HEK293 (cell line): ENCODE results near the gene OR8B8.
"Not testable (repeated sequence)": the region's sequence is repeated elsewhere in the genome, so short reads cannot be mapped to it uniquely, and the experiment has no call there.

Experiments used
- CTCF ChIA-PET: fragments of 350-600 bp; formaldehyde crosslinking; extraction: SDS; loops from one replicate; lab custom pipeline; 2021; ENCODE audit warnings: antibody characterized with exemption; lab: Yijun Ruan, JAX
- POLR2A ChIA-PET: fragments of 300-600 bp; formaldehyde crosslinking; extraction: SDS; loops from one replicate; lab custom pipeline; 2020; ENCODE audit warnings: antibody characterized with exemption, inconsistent platforms; lab: Yijun Ruan, JAX
- H3K27ac ChIP-seq: fragments of 200-500 bp; sonication (Bioruptor generic); 2 replicates; pipeline ENCODE4 v1.5.1; 2014; ENCODE audit warnings: low read depth, low read length, control low read depth, inconsistent platforms; ENCODE audit errors: extremely low read depth
- H3K36me3 ChIP-seq, 2 experiments: fragments of 200-500 bp in 1 of 2; sonication (Bioruptor generic) in 1 of 2; 1 replicate in 1 of 2; 2 replicates in 1 of 2; pipeline ENCODE4 v1.5.1; 2014 to 2017; ENCODE audit warnings: inconsistent platforms in 2 of 2, low read length in 2 of 2; ENCODE audit not compliant: control insufficient read depth in 2 of 2, insufficient read depth in 1 of 2
- H3K4me1 ChIP-seq: fragments of 200-500 bp; sonication (Bioruptor generic); 2 replicates; pipeline ENCODE4 v1.5.1; 2014; ENCODE audit warnings: mild to moderate bottlenecking, low read length, inconsistent platforms; ENCODE audit not compliant: control insufficient read depth, insufficient read depth
- H3K4me3 ChIP-seq: 2 replicates; pipeline ENCODE4 v1.5.1; 2011; ENCODE audit warnings: low read depth, mild to moderate bottlenecking, control low read depth, low read length, moderate library complexity
- H3K9me3 ChIP-seq: fragments of 200-500 bp; sonication (Bioruptor generic); 2 replicates; pipeline ENCODE4 v1.5.1; 2014; ENCODE audit warnings: low read depth, low read length, inconsistent platforms; ENCODE audit not compliant: control insufficient read depth, insufficient read depth
- EGR2 ChIP-seq: fragments of 450-650 bp; formaldehyde crosslinking; IDR thresholded peaks from 2 replicates; pipeline ENCODE4 v1.5.1; 2016; ENCODE audit warnings: low read depth, missing biosample characterization, missing genetic modification characterization
- FEZF1 ChIP-seq: fragments of 450-650 bp; formaldehyde crosslinking; IDR thresholded peaks from 2 replicates; pipeline ENCODE4 v1.5.1; 2016; ENCODE audit warnings: missing biosample characterization, missing genetic modification characterization
- INSM2 ChIP-seq: fragments of 450-650 bp; formaldehyde crosslinking; IDR thresholded peaks from 2 replicates; pipeline ENCODE4 v1.5.1; 2016; ENCODE audit warnings: missing biosample characterization, missing genetic modification characterization
- KLF7 ChIP-seq: fragments of 450-650 bp; formaldehyde crosslinking; IDR thresholded peaks from 2 replicates; pipeline ENCODE4 v1.5.1; 2016; ENCODE audit warnings: missing biosample characterization, missing genetic modification characterization, borderline replicate concordance
- MEIS1 ChIP-seq: sonication (generic); formaldehyde crosslinking; IDR thresholded peaks from 2 replicates; pipeline ENCODE4 v1.8.1; 2022; ENCODE audit warnings: missing genetic modification reagents, mild to moderate bottlenecking, borderline replicate concordance
- PATZ1 ChIP-seq: fragments of 450-650 bp; formaldehyde crosslinking; IDR thresholded peaks from 2 replicates; pipeline ENCODE4 v1.5.1; 2016; ENCODE audit warnings: missing biosample characterization, missing genetic modification characterization
- PBX3 ChIP-seq: sonication (generic); formaldehyde crosslinking; IDR thresholded peaks from 2 replicates; pipeline ENCODE4 v1.8.1; 2022; ENCODE audit warnings: mild to moderate bottlenecking, moderate library complexity, missing genetic modification reagents
- SCRT1 ChIP-seq: fragments of 450-650 bp; formaldehyde crosslinking; IDR thresholded peaks from 2 replicates; pipeline ENCODE4 v1.5.1; 2016; ENCODE audit warnings: missing biosample characterization, missing genetic modification characterization, borderline replicate concordance
- SP3 ChIP-seq: fragments of 450-650 bp; formaldehyde crosslinking; IDR thresholded peaks from 2 replicates; pipeline ENCODE4 v1.5.1; 2016; ENCODE audit warnings: missing biosample characterization, missing genetic modification characterization
- YY1 ChIP-seq: fragments of 450-650 bp; formaldehyde crosslinking; IDR thresholded peaks from 2 replicates; pipeline ENCODE4 v1.5.1; 2018; ENCODE audit warnings: missing biosample characterization, missing genetic modification characterization
- YY2 ChIP-seq: fragments of 450-650 bp; formaldehyde crosslinking; IDR thresholded peaks from 2 replicates; pipeline ENCODE4 v1.5.1; 2016; ENCODE audit warnings: missing biosample characterization, missing genetic modification characterization
- ZNF121 ChIP-seq: fragments of 450-650 bp; formaldehyde crosslinking; IDR thresholded peaks from 2 replicates; pipeline ENCODE4 v1.5.1; 2016; ENCODE audit warnings: missing biosample characterization, missing genetic modification characterization
- ZNF239 ChIP-seq: fragments of 450-650 bp; formaldehyde crosslinking; IDR thresholded peaks from 2 replicates; pipeline ENCODE4 v1.5.1; 2016; ENCODE audit warnings: missing biosample characterization, missing genetic modification characterization
- ZNF335 ChIP-seq: fragments of 450-650 bp; formaldehyde crosslinking; conservative IDR thresholded peaks from 2 replicates; pipeline ENCODE4 v1.5.1; 2016; ENCODE audit warnings: missing biosample characterization, missing genetic modification characterization
- ZNF416 ChIP-seq: fragments of 450-650 bp; formaldehyde crosslinking; IDR thresholded peaks from 2 replicates; pipeline ENCODE4 v1.5.1; 2016; ENCODE audit warnings: missing biosample characterization, missing genetic modification characterization
- ZNF580 ChIP-seq: fragments of 450-650 bp; formaldehyde crosslinking; IDR thresholded peaks from 2 replicates; pipeline ENCODE4 v1.5.1; 2016; ENCODE audit warnings: missing biosample characterization, missing genetic modification characterization
- ZNF654 ChIP-seq: fragments of 450-650 bp; formaldehyde crosslinking; IDR thresholded peaks from 2 replicates; pipeline ENCODE4 v1.5.1; 2016; ENCODE audit warnings: low read depth, missing biosample characterization, missing genetic modification characterization
- ZNF701 ChIP-seq: fragments of 450-650 bp; formaldehyde crosslinking; IDR thresholded peaks from 2 replicates; pipeline ENCODE4 v1.5.1; 2016; ENCODE audit warnings: missing biosample characterization, missing genetic modification characterization
- ZNF768 ChIP-seq: fragments of 450-650 bp; formaldehyde crosslinking; IDR thresholded peaks from 2 replicates; pipeline ENCODE4 v1.5.1; 2018; ENCODE audit warnings: missing biosample characterization, mild to moderate bottlenecking, missing genetic modification characterization
- ZNF785 ChIP-seq: fragments of 450-650 bp; formaldehyde crosslinking; IDR thresholded peaks from 2 replicates; pipeline ENCODE4 v1.5.1; 2016; ENCODE audit warnings: missing biosample characterization, missing genetic modification characterization
- ZSCAN30 ChIP-seq: fragments of 450-650 bp; IDR thresholded peaks from 2 replicates; pipeline ENCODE4 v1.5.1; 2018; ENCODE audit warnings: missing biosample characterization, mild to moderate bottlenecking, missing genetic modification characterization, moderate library complexity
- ZSCAN4 ChIP-seq: fragments of 450-650 bp; formaldehyde crosslinking; IDR thresholded peaks from 2 replicates; pipeline ENCODE4 v1.5.1; 2017; ENCODE audit warnings: missing biosample characterization, missing genetic modification characterization

Gene OR8B8

DNA sequence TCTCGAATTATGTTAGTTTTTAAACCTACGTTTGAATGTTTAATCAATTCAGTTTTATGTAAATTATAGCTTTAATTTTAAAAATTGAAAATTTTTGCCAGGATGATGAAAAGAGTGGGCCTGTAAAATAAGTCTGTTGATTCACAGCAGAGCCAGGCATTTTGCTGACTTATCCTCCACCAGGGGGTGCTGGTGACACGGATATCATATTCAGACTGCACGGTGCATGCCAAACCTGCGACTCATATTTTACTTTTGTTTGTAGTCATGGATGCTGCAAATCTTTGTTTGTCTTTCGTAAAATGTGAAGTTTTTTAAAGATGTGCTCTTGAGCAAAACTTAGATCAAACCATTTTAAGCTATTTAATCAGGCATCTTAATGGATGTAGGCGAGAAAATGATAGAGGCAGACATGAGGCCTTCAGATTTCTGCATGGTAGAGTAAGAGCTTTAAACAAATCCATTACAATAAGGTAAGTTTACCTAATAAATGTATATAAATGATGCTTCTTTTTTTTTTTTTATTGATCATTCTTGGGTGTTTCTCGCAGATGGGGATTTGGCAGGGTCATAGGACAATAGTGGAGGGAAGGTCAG lies 43.1 kb downstream of the OR8B8 start:
- POLR2A ChIA-PET: no interaction called here
- H3K4me3 ChIP-seq: no peak overlapping the region
- no peaks in the 10 kb centered on the region for H3K36me3 ChIP-seq
- H3K9me3 ChIP-seq: no peaks in the 10 kb centered on the region
- no peak for TF ChIP-seq FEZF1 (tag by site-specific recombination)
- peak; percentile 46 for TF ChIP-seq ZNF654
- TF ChIP-seq ZSCAN30 (tag by site-specific recombination): no peak
- TF ChIP-seq PBX3 (CRISPR knock-in tag): no peak
- H3K27ac ChIP-seq: no peak overlapping the region
- CTCF ChIA-PET: interaction anchor here (0.6 to 4.6 kb wide), 44 partner anchors 13 to 703 kb away, joined by 3 to 33 read pairs (median 4); partner anchors contain the start of gene OR8B4
- H3K4me1 ChIP-seq: no peaks in the 10 kb centered on the region

DNA sequence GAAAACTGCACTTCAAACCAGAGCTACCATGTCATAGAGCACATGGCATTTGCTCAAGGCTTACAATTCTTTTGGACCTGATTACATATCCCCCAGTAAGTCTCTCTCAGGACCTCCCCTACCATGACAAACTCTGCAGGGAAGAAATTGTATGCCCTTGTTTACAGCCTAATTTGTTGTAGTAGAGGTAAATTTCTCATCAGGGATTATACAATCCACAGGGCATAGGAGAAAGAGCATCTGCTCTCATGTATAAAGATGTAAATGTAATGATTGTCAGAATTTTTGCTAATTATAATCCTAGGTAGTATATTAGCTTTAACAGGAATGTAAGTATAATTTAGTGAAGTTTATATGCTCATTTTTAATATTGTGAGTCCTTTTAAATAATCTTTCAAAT lies 46.6 kb downstream of the OR8B8 start, which contains the start of gene OR8B3:
Gene OR8B3 (minus strand): TSS at position 101 of the 400 bp plus-strand sequence. CDS start 1,673 bp downstream, outside the sequence.
- Histone ChIP-seq H3K4me1 (no peaks in the 10 kb centered on the region), H3K36me3 (no peaks in the 10 kb centered on the region), H3K9me3 (no peaks in the 10 kb centered on the region), H3K27ac (no peak within 1 kb of the TSS), H3K4me3 (no peak within 1 kb of the TSS)
- ChIA-PET CTCF (interaction anchor here (0.5 kb wide), 1 partner anchor 33 kb away, joined by 4 read pairs; no protein-coding TSS in a partner anchor), POLR2A (no interaction called here)
- TF ChIP-seq SP3 (tag by site-specific recombination) (no peak), EGR2 (tag by site-specific recombination) (no peak), ZNF768 (tag by site-specific recombination) (no peak), ZSCAN4 (no peak), YY2 (no peak), ZNF239 (tag by site-specific recombination) (no peak), SCRT1 (tag by site-specific recombination) (no peak)

- POLR2A ChIA-PET, H3K9me3 ChIP-seq, H3K27ac ChIP-seq, H3K4me1 ChIP-seq, H3K36me3 ChIP-seq, H3K4me3 ChIP-seq, CTCF ChIA-PET: not testable (repeated sequence)
These were observed 48.6 kb downstream of the OR8B8 start for GRCh38 chr11:124396847-124397246.

GRCh38 chr11:124394408-124394807 lies 51.1 kb downstream of the OR8B8 start:
- POLR2A ChIA-PET: no interaction called here
- no peaks in the 10 kb centered on the region for H3K36me3 ChIP-seq
- no peak overlapping the region for H3K4me3 ChIP-seq
- CTCF ChIA-PET: interaction anchor here (0.6 kb wide), 3 partner anchors 13 to 322 kb away, joined by 3 read pairs; no protein-coding TSS in a partner anchor
- no peak overlapping the region for H3K27ac ChIP-seq
- TF ChIP-seq YY1 (tag by site-specific recombination) (no peak), ZNF335 (no peak), ZNF701 (tag by site-specific recombination) (no peak), ZNF121 (no peak), ZNF785 (no peak), PATZ1 (tag by site-specific recombination) (no peak), KLF7 (tag by site-specific recombination) (no peak), ZNF580 (tag by site-specific recombination) (no peak), SCRT1 (tag by site-specific recombination) (no peak), INSM2 (tag by site-specific recombination) (no peak), ZNF416 (tag by site-specific recombination) (no peak), MEIS1 (no peak)
- H3K4me1 ChIP-seq: no peaks in the 10 kb centered on the region
- H3K9me3 ChIP-seq: no peaks in the 10 kb centered on the region
